Central memory CD8-positive, alpha-beta T cell (primary cell): ENCODE results near the gene CPNE4.
"Not testable (repeated sequence)": the region's sequence is repeated elsewhere in the genome, so short reads cannot be mapped to it uniquely, and the experiment has no call there.

Experiments used
- ATAC-seq: fragments of 150-1000 bp; cut with Tn5 transposase; replicated peaks from 2 replicates; pipeline ENCODE4 v1.10.0; 2022; ENCODE audit warnings: mild to moderate bottlenecking, moderate FRiP score, moderate number of reproducible peaks; ENCODE audit not compliant: poor library complexity, severe bottlenecking; ENCODE audit errors: extremely low read depth
- DNase-seq, 2 donors: peaks; one replicate each; pipeline ENCODE4 v3.0.0; 2021; ENCODE audit warnings: low spot score in 2 of 2
- H3K27ac Mint-ChIP-seq: one replicate; pipeline ENCODE4 v1.8.0; 2022; ENCODE audit warnings: low read depth, mild to moderate bottlenecking, moderate library complexity, mixed read lengths
- H3K27me3 Mint-ChIP-seq: one replicate; pipeline ENCODE4 v1.8.0; 2022; ENCODE audit warnings: mixed read lengths
- H3K36me3 Mint-ChIP-seq: one replicate; pipeline ENCODE4 v1.8.0; 2022; ENCODE audit warnings: mild to moderate bottlenecking, moderate library complexity, mixed read lengths; ENCODE audit not compliant: insufficient read depth
- H3K4me1 Mint-ChIP-seq: one replicate; pipeline ENCODE4 v1.8.0; 2022; ENCODE audit warnings: mixed read lengths
- H3K4me3 Mint-ChIP-seq: one replicate; pipeline ENCODE4 v1.8.0; 2022; ENCODE audit warnings: mild to moderate bottlenecking, moderate library complexity, mixed read lengths
- H3K9me3 Mint-ChIP-seq: one replicate; pipeline ENCODE4 v1.8.0; 2022; ENCODE audit warnings: mixed read lengths

Gene CPNE4

DNA sequence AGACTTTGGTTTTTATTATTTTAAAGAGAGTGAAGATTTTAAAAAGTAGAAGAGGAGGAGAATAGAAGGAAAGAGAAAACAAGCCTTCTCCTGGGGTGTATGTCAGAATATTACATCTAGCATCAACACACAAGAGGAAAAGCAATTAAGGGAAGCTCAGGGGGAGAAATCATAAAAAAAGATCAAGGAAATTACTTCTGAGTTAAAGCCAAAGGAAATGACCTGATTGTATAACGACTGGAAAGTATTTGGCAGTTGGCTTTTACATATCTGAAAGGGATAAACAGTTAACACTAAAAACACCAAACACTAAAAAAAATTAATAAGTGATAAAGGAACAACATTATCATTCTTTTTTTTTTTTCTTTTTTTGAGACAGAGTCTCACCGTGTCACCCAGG, 58.4 kb downstream of the CPNE4 start:
- no peak overlapping the region for H3K4me3 Mint-ChIP-seq
- DNase-seq (no peak), ATAC-seq (no peak)
- H3K36me3 Mint-ChIP-seq = no peaks in the 10 kb centered on the region
- no peak overlapping the region for H3K27ac Mint-ChIP-seq
- H3K9me3 Mint-ChIP-seq = peaks cover 6% of the 10 kb centered on the region
- H3K4me1 Mint-ChIP-seq = no peaks in the 10 kb centered on the region
- H3K27me3 Mint-ChIP-seq = peaks cover 10% of the 10 kb centered on the region

DNA sequence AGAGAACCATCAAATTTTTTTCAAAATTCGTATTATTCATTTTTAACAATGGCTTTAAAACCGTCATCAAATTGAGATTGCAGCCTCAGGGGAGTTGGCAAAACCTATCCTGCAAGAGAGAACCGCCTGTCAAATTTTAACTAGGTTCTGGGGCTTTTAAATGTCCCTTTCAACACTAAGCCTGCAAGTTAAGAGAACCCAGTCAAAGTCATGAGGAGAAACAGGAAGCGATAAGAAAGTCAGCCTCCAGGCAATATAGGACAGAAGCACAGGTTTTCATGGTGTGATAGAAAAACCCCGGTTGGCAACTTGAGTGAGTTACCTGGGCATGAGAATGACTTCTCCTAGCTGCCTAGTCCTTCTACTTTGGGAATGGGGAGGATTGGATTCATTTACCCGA, 59.8 kb downstream of the CPNE4 start:
- no peaks in the 10 kb centered on the region for H3K9me3 Mint-ChIP-seq
- no peaks in the 10 kb centered on the region for H3K36me3 Mint-ChIP-seq
- no peaks in the 10 kb centered on the region for H3K27me3 Mint-ChIP-seq
- no peak overlapping the region for H3K4me3 Mint-ChIP-seq
- ATAC-seq (no peak), DNase-seq (no peak)
- no peaks in the 10 kb centered on the region for H3K4me1 Mint-ChIP-seq
- H3K27ac Mint-ChIP-seq = no peak overlapping the region

- Mint-ChIP-seq H3K4me3 (no peak overlapping the region), H3K4me1 (no peaks in the 10 kb centered on the region), H3K36me3 (no peaks in the 10 kb centered on the region), H3K9me3 (no peaks in the 10 kb centered on the region), H3K27me3 (no peaks in the 10 kb centered on the region), H3K27ac (no peak overlapping the region)
- ATAC-seq (no peak), DNase-seq (no peak)
Measured at GRCh38 chr3:131973731-131974130, 61.1 kb downstream of the CPNE4 start.

GRCh38 chr3:131972550-131972949, 62.3 kb downstream of the CPNE4 start:
- H3K27me3 Mint-ChIP-seq = no peaks in the 10 kb centered on the region
- H3K4me3 Mint-ChIP-seq = no peak overlapping the region
- H3K4me1 Mint-ChIP-seq = no peaks in the 10 kb centered on the region
- no peaks in the 10 kb centered on the region for H3K36me3 Mint-ChIP-seq
- DNase-seq = no peak
- H3K9me3 Mint-ChIP-seq = peaks cover under 1% of the 10 kb centered on the region
- ATAC-seq = no peak
- no peak overlapping the region for H3K27ac Mint-ChIP-seq

DNA sequence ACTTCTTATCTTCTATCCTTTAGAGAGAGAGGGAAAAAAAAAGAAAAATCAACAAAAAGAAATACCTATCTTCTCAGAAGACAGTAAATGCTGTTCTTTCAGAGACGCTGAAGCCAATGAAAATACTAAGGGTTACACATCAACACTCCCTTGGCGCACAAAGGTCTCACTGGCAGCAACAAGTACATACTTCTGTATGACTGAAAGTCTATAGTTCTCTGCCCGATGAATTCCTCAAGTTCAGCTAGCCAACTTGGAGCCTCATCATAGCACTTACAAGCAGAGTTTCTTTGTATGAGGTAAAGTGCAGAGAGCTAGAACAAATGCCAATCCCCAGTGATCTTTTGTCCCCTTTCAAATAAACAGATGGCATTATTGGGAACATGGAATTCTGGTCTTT, 62.7 kb downstream of the CPNE4 start:
- Mint-ChIP-seq H3K36me3 (no peaks in the 10 kb centered on the region), H3K4me1 (no peaks in the 10 kb centered on the region), H3K27ac (no peak overlapping the region), H3K9me3 (peaks cover 5% of the 10 kb centered on the region), H3K4me3 (no peak overlapping the region), H3K27me3 (no peaks in the 10 kb centered on the region)
- DNase-seq (no peak), ATAC-seq (no peak)

GRCh38 chr3:131963442-131963841, 71.4 kb downstream of the CPNE4 start:
- peaks cover 29% of the 10 kb centered on the region for H3K9me3 Mint-ChIP-seq
- not testable (repeated sequence) for H3K27me3 Mint-ChIP-seq, H3K27ac Mint-ChIP-seq, H3K4me1 Mint-ChIP-seq, H3K4me3 Mint-ChIP-seq, DNase-seq, H3K36me3 Mint-ChIP-seq, ATAC-seq

DNA sequence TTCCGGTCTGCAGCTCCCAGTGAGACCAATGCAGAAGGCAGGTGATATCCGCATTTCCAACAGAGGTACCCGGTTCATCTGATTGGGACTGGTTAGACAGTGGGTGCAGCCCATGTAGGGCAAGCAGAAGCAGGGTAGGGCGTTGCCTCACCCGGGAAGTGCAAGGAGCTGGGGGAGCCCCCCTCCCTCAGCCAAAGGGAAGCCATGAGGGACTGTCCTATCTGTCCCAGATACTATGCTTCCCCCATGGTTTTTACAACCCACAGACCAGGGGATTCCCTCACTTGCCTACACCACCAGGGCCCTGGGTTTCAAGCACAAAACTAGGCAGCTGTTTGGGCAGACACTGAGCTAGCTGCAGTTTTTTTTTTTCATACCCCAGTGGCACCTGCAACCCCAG, 71.8 kb downstream of the CPNE4 start:
- no peak overlapping the region for H3K4me3 Mint-ChIP-seq
- no peaks in the 10 kb centered on the region for H3K27me3 Mint-ChIP-seq
- DNase-seq = no peak
- no peak for ATAC-seq
- no peaks in the 10 kb centered on the region for H3K4me1 Mint-ChIP-seq
- no peaks in the 10 kb centered on the region for H3K36me3 Mint-ChIP-seq
- peaks cover 29% of the 10 kb centered on the region for H3K9me3 Mint-ChIP-seq
- H3K27ac Mint-ChIP-seq = no peak overlapping the region

DNA sequence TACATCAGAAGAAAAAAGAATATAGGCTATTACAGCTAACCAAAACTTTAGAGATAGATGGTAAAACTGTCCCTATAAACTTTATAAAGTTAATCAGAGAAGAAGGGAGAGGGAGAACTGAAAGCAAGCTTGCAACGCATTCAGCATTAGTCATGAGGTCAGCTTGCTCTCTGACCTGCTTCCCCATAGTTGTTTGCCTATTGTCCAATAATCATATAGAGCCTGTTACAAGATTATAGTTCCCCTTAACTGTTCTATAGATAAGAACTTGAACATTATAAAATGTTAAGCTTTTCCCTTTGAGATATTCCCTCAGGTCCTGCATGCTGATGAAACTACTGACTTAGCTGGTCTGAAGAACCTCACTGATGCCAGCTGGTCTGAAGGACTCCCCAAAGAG, 74.5 kb downstream of the CPNE4 start:
- Mint-ChIP-seq H3K4me3 (no peak overlapping the region), H3K27me3 (no peaks in the 10 kb centered on the region), H3K27ac (no peak overlapping the region), H3K36me3 (no peaks in the 10 kb centered on the region), H3K9me3 (peaks cover 11% of the 10 kb centered on the region), H3K4me1 (no peaks in the 10 kb centered on the region)
- ATAC-seq (no peak), DNase-seq (no peak)

DNA sequence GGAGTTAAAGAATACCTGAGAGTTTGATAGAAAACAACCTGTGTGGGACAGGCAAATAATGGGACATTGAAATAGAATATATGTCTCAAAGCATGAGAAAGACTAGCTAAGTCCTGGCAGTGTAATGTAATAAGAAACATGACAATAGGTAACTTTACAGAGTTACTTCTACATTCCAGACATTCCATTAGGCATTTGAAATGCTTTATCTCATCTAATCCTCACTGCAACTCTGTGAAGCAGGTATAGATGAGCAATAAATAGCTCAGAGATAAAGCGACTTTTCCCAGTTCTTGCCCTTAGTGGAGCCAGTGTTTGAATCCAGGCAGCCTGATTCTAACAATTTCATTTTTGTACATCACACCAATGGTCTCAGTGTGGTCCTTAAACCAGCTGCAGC, 76.8 kb downstream of the CPNE4 start:
- ATAC-seq (no peak), DNase-seq (no peak)
- Mint-ChIP-seq H3K36me3 (no peaks in the 10 kb centered on the region), H3K4me3 (no peak overlapping the region), H3K27ac (no peak overlapping the region), H3K4me1 (no peaks in the 10 kb centered on the region), H3K9me3 (peaks cover 5% of the 10 kb centered on the region), H3K27me3 (no peaks in the 10 kb centered on the region)

DNA sequence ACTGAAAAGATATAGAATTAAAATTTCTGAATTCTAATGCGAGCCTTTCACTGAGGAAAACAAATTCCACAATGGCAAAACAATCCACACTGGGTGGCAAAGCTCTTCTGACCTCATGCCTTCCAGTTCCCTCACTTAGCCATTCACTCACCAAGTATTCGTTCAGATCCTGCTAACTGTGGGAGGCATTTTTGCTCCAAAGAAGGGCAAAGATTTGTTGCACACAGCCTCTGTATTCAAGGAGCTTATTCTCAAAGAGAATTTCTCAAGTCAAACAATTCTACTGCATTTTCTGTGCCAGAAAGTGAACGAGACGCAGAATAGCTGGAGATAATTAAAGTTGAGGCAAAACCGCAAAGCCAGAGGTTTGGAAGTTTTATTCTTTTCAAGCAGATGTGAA, 77.3 kb downstream of the CPNE4 start:
- Mint-ChIP-seq H3K36me3 (no peaks in the 10 kb centered on the region), H3K4me3 (no peak overlapping the region), H3K4me1 (no peaks in the 10 kb centered on the region), H3K27ac (no peak overlapping the region), H3K9me3 (peaks cover 5% of the 10 kb centered on the region), H3K27me3 (no peaks in the 10 kb centered on the region)
- ATAC-seq = no peak
- DNase-seq = no peak

- peaks cover 9% of the 10 kb centered on the region for H3K27me3 Mint-ChIP-seq
- H3K4me1 Mint-ChIP-seq = no peaks in the 10 kb centered on the region
- H3K27ac Mint-ChIP-seq = no peak overlapping the region
- ATAC-seq (no peak), DNase-seq (no peak)
- H3K9me3 Mint-ChIP-seq = peaks cover 12% of the 10 kb centered on the region
- H3K36me3 Mint-ChIP-seq = no peaks in the 10 kb centered on the region
- H3K4me3 Mint-ChIP-seq = no peak overlapping the region
Measured at GRCh38 chr3:131948806-131949205, 86.0 kb downstream of the CPNE4 start.

DNA sequence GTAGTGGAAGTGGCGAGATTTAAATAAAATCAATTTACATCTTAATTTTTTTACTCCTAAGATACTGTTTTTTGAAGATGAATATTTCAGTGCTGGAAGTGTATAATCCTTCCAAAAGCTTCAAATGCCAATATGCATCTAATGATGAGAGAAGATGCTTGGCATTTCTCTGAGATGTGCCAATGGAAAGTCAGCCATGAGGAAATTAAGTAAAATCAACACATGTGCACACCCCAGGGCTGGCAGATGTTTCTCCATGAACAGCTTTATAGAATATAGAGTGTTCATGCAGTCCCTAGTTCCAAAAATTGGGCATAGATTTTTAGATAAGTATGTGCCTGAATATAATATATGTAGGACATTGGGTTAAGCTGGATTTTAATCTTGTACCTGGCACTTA, 90.1 kb downstream of the CPNE4 start:
- no peak overlapping the region for H3K4me3 Mint-ChIP-seq
- DNase-seq (no peak), ATAC-seq (no peak)
- no peaks in the 10 kb centered on the region for H3K4me1 Mint-ChIP-seq
- peaks cover 12% of the 10 kb centered on the region for H3K9me3 Mint-ChIP-seq
- H3K36me3 Mint-ChIP-seq = no peaks in the 10 kb centered on the region
- H3K27ac Mint-ChIP-seq = no peak overlapping the region
- H3K27me3 Mint-ChIP-seq = peaks cover 9% of the 10 kb centered on the region

DNA sequence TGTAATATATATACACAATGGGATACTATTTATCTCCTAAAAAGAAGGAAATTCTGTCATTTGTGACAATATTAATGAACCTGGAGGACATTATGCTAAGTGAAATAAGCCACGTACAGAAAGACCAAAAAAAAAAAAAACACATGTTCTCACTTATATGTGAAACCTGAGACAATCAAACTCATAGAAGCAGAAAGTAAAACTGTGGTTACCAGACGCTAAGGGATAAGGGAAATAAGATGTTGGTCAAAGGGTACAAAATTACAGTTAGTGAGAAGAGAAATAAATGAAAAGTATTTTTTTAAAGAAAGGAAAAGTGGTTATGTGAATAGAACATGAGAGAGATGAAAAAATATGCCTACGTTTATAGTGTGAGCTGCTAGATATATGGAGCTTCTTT, 101.1 kb downstream of the CPNE4 start:
- DNase-seq = no peak
- H3K27ac Mint-ChIP-seq = no peak overlapping the region
- no peaks in the 10 kb centered on the region for H3K36me3 Mint-ChIP-seq
- no peaks in the 10 kb centered on the region for H3K4me1 Mint-ChIP-seq
- ATAC-seq = no peak
- H3K27me3 Mint-ChIP-seq = no peaks in the 10 kb centered on the region
- H3K4me3 Mint-ChIP-seq = no peak overlapping the region
- no peaks in the 10 kb centered on the region for H3K9me3 Mint-ChIP-seq

- Mint-ChIP-seq H3K4me3 (no peak overlapping the region), H3K9me3 (no peaks in the 10 kb centered on the region), H3K36me3 (no peaks in the 10 kb centered on the region), H3K4me1 (no peaks in the 10 kb centered on the region), H3K27ac (no peak overlapping the region), H3K27me3 (peaks cover 11% of the 10 kb centered on the region)
- ATAC-seq = no peak
- no peak for DNase-seq
Measured at GRCh38 chr3:131928593-131928992, 106.2 kb downstream of the CPNE4 start.
